WERI-Rb-1 (cell line): ENCODE data around the gene TSHZ2.

Source experiments
- DNase-seq: peaks from one replicate; pipeline ENCODE4 v3.0.0-alpha.2; 2020
- H3K27ac ChIP-seq: fragments of 250-450 bp; sonication (Bioruptor Pico); 2 replicates; pipeline ENCODE4 v1.5.1; 2020; ENCODE audit warnings: mild to moderate bottlenecking, moderate library complexity
- H3K27me3 ChIP-seq: fragments of 250-450 bp; sonication (Bioruptor Pico); 2 replicates; pipeline ENCODE4 v1.5.1; 2021; ENCODE audit warnings: mild to moderate bottlenecking, low read depth, moderate library complexity; ENCODE audit not compliant: insufficient read depth, severe bottlenecking
- H3K36me3 ChIP-seq: fragments of 250-450 bp; sonication (Bioruptor Pico); 2 replicates; pipeline ENCODE4 v1.5.1; 2020; ENCODE audit warnings: mild to moderate bottlenecking, moderate library complexity
- H3K4me3 ChIP-seq: 2 replicates; pipeline ENCODE4 v1.5.1; 2011; ENCODE audit warnings: low read depth, mild to moderate bottlenecking, control low read depth, low read length
- H3K9me3 ChIP-seq: fragments of 250-450 bp; sonication (Bioruptor Pico); 2 replicates; pipeline ENCODE4 v1.5.1; 2021; ENCODE audit warnings: mild to moderate bottlenecking, moderate library complexity; ENCODE audit not compliant: severe bottlenecking
- CTCF ChIP-seq: IDR thresholded peaks from 2 replicates; pipeline ENCODE4 v1.5.1; 2011; ENCODE audit warnings: low read depth, mild to moderate bottlenecking, control low read depth, inconsistent platforms, low read length

Gene TSHZ2

GRCh38 chr20:53448875-53449274 lies 476.7 kb downstream of the TSHZ2 start:
- TF ChIP-seq CTCF = no peak
- peaks cover 3% of the 10 kb centered on the region for H3K9me3 ChIP-seq
- peaks cover 60% of the 10 kb centered on the region for H3K27me3 ChIP-seq
- H3K4me3 ChIP-seq = no peak overlapping the region
- no peak overlapping the region for H3K27ac ChIP-seq
- no peaks in the 10 kb centered on the region for H3K36me3 ChIP-seq
- DNase-seq = no peak

- Histone ChIP-seq H3K36me3 (no peaks in the 10 kb centered on the region), H3K27ac (no peak overlapping the region), H3K27me3 (peaks cover 32% of the 10 kb centered on the region), H3K4me3 (no peak overlapping the region), H3K9me3 (peaks cover 3% of the 10 kb centered on the region)
- TF ChIP-seq CTCF = no peak
- no peak for DNase-seq
Measured at GRCh38 chr20:53453076-53453475, 480.9 kb downstream of the TSHZ2 start.

GRCh38 chr20:53454675-53455276 lies 482.6 kb downstream of the TSHZ2 start:
- Histone ChIP-seq H3K36me3 (no peaks in the 10 kb centered on the region), H3K4me3 (no peak overlapping the region), H3K27ac (no peak overlapping the region), H3K27me3 (peaks cover 23% of the 10 kb centered on the region), H3K9me3 (no peaks in the 10 kb centered on the region)
- TF ChIP-seq CTCF = no peak
- no peak for DNase-seq

DNA sequence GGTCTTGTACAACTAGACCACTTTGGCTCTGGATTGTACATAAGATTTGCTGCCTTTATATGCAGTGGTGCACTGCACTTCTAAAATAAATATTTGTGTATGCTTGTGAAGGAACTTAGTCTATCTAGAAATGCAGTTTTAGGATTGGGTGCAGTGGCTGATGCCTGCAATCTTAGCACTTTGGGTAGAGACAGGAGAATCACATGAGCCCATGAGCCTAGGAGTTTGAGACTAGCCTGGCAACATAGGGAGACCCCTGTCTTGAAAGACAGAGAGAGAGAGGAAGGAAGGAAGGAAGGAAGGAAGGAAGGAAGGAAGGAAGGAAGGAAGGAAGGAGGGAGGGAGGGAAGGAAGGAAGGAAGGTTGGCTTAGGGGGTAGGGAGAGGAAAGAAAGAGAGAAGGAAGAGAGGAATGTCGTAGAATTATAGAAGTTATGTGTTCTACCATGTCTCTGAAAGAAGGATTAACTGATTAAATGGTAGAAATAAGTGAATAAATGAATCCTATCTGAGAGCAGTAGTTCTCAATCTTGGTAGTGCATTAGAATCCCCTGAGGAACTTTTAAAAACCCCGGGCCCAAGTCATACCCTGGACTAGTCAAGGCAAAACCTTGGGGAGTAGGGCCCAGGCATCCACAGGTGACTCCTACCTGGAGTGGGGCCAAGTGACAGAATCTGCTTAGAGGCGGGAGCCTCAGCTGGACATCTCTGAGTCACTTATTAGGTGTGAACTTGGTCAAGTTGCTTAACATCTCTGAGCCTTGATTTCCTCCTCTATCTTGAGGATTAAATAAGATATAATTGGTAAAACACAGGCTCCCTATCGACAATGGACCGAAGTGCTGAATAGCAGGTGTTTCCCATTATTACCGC lies 491.2 kb downstream of the TSHZ2 start:
- H3K27me3 ChIP-seq = peaks cover 63% of the 10 kb centered on the region
- TF ChIP-seq CTCF = no peak
- no peak overlapping the region for H3K4me3 ChIP-seq
- H3K27ac ChIP-seq = no peak overlapping the region
- H3K36me3 ChIP-seq = no peaks in the 10 kb centered on the region
- no peak for DNase-seq
- H3K9me3 ChIP-seq = peaks cover 9% of the 10 kb centered on the region

DNA sequence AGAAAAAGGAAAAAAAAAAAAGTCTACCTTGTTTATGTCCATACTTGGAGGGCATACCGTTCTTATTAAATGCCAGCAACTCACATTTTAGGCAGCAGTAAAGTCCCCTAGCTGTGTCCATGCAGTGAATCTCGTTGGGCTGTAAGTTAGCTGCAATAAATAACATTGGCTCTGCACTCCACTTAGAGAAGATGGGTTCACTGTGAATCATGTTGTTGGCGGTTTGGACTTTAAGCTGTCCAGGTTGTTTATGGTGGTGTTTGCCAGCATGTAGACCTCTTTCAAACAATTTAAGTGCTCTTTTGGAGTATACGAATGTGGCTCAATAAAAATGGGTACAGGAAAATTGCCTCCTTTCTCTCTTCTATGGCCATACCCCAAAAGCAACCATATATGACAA lies 494.1 kb downstream of the TSHZ2 start:
- no peak overlapping the region for H3K4me3 ChIP-seq
- no peaks in the 10 kb centered on the region for H3K36me3 ChIP-seq
- no peak for DNase-seq
- peaks cover 78% of the 10 kb centered on the region for H3K27me3 ChIP-seq
- H3K27ac ChIP-seq = no peak overlapping the region
- no peak for TF ChIP-seq CTCF
- H3K9me3 ChIP-seq = peaks cover 6% of the 10 kb centered on the region
